ENCODE data around the gene C5.

The C5 gene

GRCh38 chr9:121026260-121026691 lies 23.8 kb downstream of the C5 start:
- no peak overlapping the region for H3K4me3 ChIP-seq (ENCODE audit: low read length)
- TF ChIP-seq ZNF274 (IDR thresholded peaks at IDR 0.05; ENCODE audit: low read depth, low read length): no peak

GRCh38 chr9:121024237-121024636 lies 25.8 kb downstream of the C5 start:
- no peak for TF ChIP-seq ZNF274 (IDR thresholded peaks at IDR 0.05; ENCODE audit: low read depth, low read length)
- H3K4me3 ChIP-seq (ENCODE audit: low read length): no peak overlapping the region

- TF ChIP-seq ZNF274 (IDR thresholded peaks at IDR 0.05; ENCODE audit: low read depth, low read length): no peak
Observed at GRCh38 chr9:121023064-121023463, 27.0 kb downstream of the C5 start.

GRCh38 chr9:121021301-121021700 lies 28.8 kb downstream of the C5 start:
- H3K4me3 ChIP-seq (ENCODE audit: low read length): no peak overlapping the region
- TF ChIP-seq ZNF274 (IDR thresholded peaks at IDR 0.05; ENCODE audit: low read depth, low read length): no peak

More at GRCh38 chr9:121023064-121023463, 27.0 kb downstream of the C5 start:
- no peak overlapping the region for H3K4me3 ChIP-seq (ENCODE audit: low read length)

- TF ChIP-seq ZNF274 (IDR thresholded peaks at IDR 0.05; ENCODE audit: low read depth, low read length): no peak
- H3K4me3 ChIP-seq (ENCODE audit: low read length): no peak overlapping the region
Observed at GRCh38 chr9:121019273-121019672, 30.8 kb downstream of the C5 start.

GRCh38 chr9:121013911-121014310 lies 36.2 kb downstream of the C5 start:
- H3K4me3 ChIP-seq (ENCODE audit: low read length): no peak overlapping the region
- TF ChIP-seq ZNF274 (IDR thresholded peaks at IDR 0.05; ENCODE audit: low read depth, low read length): no peak

GRCh38 chr9:121009650-121010049 lies 40.4 kb downstream of the C5 start:
- no peak for TF ChIP-seq ZNF274 (IDR thresholded peaks at IDR 0.05; ENCODE audit: low read depth, low read length)
- no peak overlapping the region for H3K4me3 ChIP-seq (ENCODE audit: low read length)

GRCh38 chr9:120999317-120999716 lies 50.8 kb downstream of the C5 start:
- H3K4me3 ChIP-seq (ENCODE audit: low read length): no peak overlapping the region
- TF ChIP-seq ZNF274 (IDR thresholded peaks at IDR 0.05; ENCODE audit: low read depth, low read length): no peak

GRCh38 chr9:120998111-120998510 lies 52.0 kb downstream of the C5 start:
- no peak overlapping the region for H3K4me3 ChIP-seq (ENCODE audit: low read length)
- no peak for TF ChIP-seq ZNF274 (IDR thresholded peaks at IDR 0.05; ENCODE audit: low read depth, low read length)

- TF ChIP-seq ZNF274 (IDR thresholded peaks at IDR 0.05; ENCODE audit: low read depth, low read length): no peak
Observed at GRCh38 chr9:120997502-120997901, 52.6 kb downstream of the C5 start.

GRCh38 chr9:120996409-120996808 lies 53.7 kb downstream of the C5 start:
- TF ChIP-seq ZNF274 (IDR thresholded peaks at IDR 0.05; ENCODE audit: low read depth, low read length): no peak
- no peak overlapping the region for H3K4me3 ChIP-seq (ENCODE audit: low read length)

More at GRCh38 chr9:120997502-120997901, 52.6 kb downstream of the C5 start:
- H3K4me3 ChIP-seq (ENCODE audit: low read length): no peak overlapping the region

- H3K4me3 ChIP-seq (ENCODE audit: low read length): no peak overlapping the region
- no peak for TF ChIP-seq ZNF274 (IDR thresholded peaks at IDR 0.05; ENCODE audit: low read depth, low read length)
Observed at GRCh38 chr9:120989065-120989464, 61.0 kb downstream of the C5 start.

- H3K4me3 ChIP-seq (ENCODE audit: low read length): no peak overlapping the region
- TF ChIP-seq ZNF274 (IDR thresholded peaks at IDR 0.05; ENCODE audit: low read depth, low read length): no peak
Observed at GRCh38 chr9:120985819-120986222, 64.3 kb downstream of the C5 start.

- TF ChIP-seq ZNF274 (IDR thresholded peaks at IDR 0.05; ENCODE audit: low read depth, low read length): no peak
Observed at GRCh38 chr9:120983259-120983837, 66.7 kb downstream of the C5 start.

GRCh38 chr9:120982836-120983235 lies 67.2 kb downstream of the C5 start:
- H3K4me3 ChIP-seq (ENCODE audit: low read length): no peak overlapping the region

More at GRCh38 chr9:120983259-120983837, 66.7 kb downstream of the C5 start:
- no peak overlapping the region for H3K4me3 ChIP-seq (ENCODE audit: low read length)

GRCh38 chr9:120980951-120981350 lies 69.1 kb downstream of the C5 start:
- no peak for TF ChIP-seq ZNF274 (IDR thresholded peaks at IDR 0.05; ENCODE audit: low read depth, low read length)
- H3K4me3 ChIP-seq (ENCODE audit: low read length): no peak overlapping the region

More at GRCh38 chr9:120982836-120983235, 67.2 kb downstream of the C5 start:
- no peak for TF ChIP-seq ZNF274 (IDR thresholded peaks at IDR 0.05; ENCODE audit: low read depth, low read length)
